HG03097 (cell line): ENCODE data around the gene IMMP1L.
A peak's percentile ranks its signal among the peaks of the same experiment; 100 is the strongest.
"Not testable (repeated sequence)": the region's sequence is repeated elsewhere in the genome, so short reads cannot be mapped to it uniquely, and the experiment has no call there.

Experiments used
- ATAC-seq: cut with Tn5 transposase; IDR thresholded peaks from one replicate; pipeline ENCODE4 v1.9.1; 2021; ENCODE audit not compliant: unreplicated experiment, low FRiP score

IMMP1L gene

GRCh38 chr11:31509429-31510345 is at the start of gene IMMP1L, which contains the start of gene ELP4:
Gene IMMP1L (minus strand): TSS chr11:31509622. CDS start chr11:31463276, 46,346 bp downstream.
Gene ELP4 (plus strand): TSS chr11:31509767. CDS start chr11:31509785, 18 bp downstream.
- peak; percentile 100 for ATAC-seq

- ATAC-seq: no peak
These were observed 48.6 kb upstream of the IMMP1L start for GRCh38 chr11:31558001-31558400.

GRCh38 chr11:31555938-31556337 is 46.5 kb upstream of the IMMP1L start:
- ATAC-seq: no peak

GRCh38 chr11:31542862-31543261 is 33.4 kb upstream of the IMMP1L start:
- ATAC-seq: no peak

DNA sequence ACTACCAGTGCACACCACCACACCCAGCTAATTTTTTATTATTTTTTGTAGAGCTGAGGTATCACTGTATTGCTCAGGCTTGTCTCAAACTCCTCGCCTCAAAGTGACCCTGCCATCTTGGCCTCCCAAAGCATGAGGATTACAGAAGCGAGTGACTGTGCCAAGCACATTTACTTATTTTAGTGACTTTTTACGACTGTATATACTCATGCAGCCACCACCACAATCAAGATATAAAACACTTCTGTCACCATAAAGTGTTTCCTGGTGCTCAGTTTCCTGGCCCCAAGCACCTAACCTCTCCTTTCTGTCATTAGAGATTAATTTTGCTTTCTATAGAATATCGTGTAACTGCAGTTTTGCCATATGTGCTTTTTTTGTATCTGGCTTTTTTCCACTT is 26.1 kb upstream of the IMMP1L start:
- ATAC-seq: no peak

DNA sequence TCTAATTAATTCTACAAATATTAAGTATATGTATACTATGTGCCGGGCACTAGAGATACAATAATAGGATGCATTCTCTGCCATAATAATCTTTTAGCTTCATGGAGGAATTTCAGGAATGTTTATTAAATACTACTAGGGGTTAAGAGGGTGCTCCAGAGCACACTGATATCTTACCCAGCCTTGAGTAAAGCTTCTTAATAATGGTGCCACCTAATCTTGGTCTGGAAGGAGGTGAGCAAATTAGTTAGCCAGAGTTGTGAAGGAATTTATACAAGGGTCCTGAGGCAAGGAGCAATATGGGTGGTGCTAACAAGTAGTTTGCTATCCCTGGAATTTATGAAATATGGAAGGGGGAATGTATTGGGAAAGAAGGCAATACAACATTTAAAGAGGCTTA is 21.9 kb upstream of the IMMP1L start:
- no peak for ATAC-seq

DNA sequence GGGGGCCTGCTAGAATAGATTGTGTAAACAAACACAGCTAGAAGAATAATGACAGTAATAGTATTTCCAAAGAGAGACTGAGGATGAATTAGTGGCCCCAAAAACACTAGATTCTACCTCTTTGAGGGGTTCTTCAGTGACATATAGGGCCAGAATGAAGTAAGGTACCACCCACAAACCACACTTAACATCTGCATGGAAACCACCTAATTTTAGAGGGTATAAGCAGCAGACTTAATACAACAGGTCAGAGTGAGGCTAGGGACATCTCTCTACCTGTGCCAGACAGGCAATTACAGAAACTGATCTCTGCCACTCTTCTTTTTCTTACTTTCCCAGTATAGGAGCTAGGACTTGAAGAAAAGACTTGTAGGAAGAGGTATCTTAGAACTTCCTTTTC is 20.3 kb upstream of the IMMP1L start:
- ATAC-seq: no peak

DNA sequence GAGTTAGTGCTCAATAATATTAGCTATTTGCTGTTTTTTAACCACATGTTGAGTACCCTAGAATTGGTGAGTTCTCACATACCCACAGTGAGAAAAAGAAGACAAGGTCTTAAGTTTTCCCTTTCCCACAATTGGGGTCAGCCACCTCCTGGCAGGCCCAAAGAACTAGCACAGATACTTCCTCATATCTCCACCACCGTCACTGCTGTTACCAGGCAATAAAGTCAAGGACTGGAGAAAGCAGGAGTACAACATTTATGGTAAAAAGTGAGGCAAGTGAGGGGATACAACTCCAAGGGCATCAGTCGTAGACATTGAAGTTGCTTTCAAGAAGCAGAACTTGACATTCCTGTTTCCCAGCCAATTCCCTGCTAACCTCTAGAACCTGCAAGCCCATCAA is 19.8 kb upstream of the IMMP1L start:
- no peak for ATAC-seq

- ATAC-seq: no peak
These were observed 12.2 kb upstream of the IMMP1L start for GRCh38 chr11:31521497-31522150.

- no peak for ATAC-seq
These were observed 2.7 kb upstream of the IMMP1L start for GRCh38 chr11:31512117-31512516.

- ATAC-seq: no peak
These were observed 382 bp downstream of the IMMP1L start for GRCh38 chr11:31509051-31509428.

GRCh38 chr11:31500560-31500959 is 8.9 kb downstream of the IMMP1L start:
- no peak for ATAC-seq

- ATAC-seq: no peak
These were observed 9.7 kb downstream of the IMMP1L start for GRCh38 chr11:31499576-31500178.

- not testable (repeated sequence) for ATAC-seq
These were observed 15.7 kb downstream of the IMMP1L start for GRCh38 chr11:31493762-31494161.

DNA sequence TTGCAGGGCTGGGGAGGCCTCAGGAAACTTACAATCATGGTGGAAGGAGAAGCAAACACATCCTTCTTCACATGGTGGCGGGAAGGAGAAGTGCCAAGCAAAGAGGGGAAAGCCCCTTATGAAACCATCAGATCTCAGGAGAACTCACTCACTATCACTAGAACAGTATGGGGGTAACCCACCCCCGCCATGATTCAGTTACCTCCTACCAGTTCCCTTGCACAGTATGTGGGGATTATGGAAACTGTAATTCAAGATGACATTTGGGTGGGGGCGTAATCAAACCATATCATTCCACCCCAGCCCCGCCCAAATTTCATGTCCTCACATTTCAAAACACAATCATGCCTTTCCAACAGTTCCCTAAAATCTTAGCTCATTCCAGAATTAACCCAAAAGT is 16.2 kb downstream of the IMMP1L start:
- no peak for ATAC-seq

DNA sequence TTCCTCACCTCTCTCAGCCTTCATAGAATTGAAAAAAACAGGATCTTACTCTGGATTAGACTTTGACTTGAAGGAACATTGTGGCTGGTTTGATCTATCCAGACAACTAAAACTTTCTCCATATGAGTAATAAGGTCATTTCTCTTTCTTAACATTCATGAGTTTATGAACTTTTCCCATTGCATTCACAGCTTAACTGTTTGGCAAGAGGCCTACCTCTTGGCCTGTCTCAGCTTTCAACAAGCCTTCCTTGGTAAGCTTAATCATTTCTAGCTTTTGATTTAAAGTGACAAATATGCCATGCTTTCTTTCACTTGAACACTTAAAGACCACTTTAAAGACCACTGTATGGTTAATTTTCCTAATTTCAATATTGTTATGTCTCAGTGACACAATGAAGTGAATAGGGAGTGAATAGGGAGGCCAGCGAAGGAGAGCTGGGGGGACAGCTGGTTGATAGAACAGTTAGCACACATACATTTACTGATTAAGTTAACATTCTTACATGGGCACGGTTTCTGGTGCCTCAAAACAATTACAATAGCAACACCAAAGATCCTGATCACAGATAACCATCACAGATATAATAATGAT is 17.0 kb downstream of the IMMP1L start:
- ATAC-seq: no peak

- ATAC-seq: no peak
These were observed 21.6 kb downstream of the IMMP1L start for GRCh38 chr11:31487848-31488247.

DNA sequence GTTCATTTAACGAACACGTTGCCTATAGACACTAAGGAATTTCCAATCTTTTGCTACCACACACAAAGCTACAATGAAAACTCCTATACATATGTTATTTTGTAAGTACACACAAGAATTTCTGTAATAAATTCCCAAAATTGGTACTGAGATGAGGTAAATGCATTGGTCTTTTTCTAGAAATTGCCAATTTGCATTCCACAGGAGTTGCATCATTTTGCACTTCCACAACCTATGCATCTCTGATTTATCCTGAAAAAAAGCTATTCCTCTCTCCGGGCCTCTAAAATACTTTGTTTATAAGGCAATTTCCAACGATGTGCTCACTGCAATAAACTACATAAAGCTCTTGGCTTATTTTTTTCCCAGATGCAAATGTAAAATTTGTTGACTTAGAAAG is 24.9 kb downstream of the IMMP1L start:
- ATAC-seq: no peak

- ATAC-seq: no peak
These were observed 28.5 kb downstream of the IMMP1L start for GRCh38 chr11:31480930-31481329.

DNA sequence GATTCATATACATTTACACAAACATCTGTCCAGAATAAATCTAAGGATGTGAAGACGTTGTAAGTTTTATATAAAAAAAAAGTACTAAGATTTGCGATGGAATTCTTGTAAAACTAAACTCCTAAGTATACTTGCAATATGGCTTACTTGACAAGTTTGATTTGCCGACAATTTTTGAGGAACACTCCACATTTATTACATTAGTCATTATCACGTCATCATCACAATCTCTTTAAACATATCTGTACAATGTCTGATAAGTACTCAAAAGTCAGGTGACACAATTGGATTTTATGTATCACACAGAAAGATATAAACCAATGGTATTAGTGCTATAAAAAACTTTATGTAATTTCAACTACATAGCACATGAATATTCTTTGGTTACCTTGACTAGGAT is 30.4 kb downstream of the IMMP1L start:
- no peak for ATAC-seq

DNA sequence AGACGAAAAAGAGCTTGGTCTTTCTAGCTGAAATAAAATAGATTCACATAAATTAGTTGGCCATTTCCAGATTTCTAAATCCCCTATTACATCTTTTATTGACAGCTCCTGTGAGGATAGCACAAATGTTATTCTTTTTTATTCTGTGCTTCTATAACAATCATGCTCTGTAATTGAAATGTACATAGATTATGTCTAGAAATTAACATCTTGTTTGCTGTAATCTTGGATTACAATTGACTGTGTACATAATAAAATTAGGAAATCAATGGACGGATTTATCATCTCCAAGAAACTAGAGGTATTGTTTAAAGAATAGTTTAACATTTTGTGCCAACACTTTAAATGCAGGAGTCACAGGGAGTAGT is 31.2 kb downstream of the IMMP1L start:
- ATAC-seq: no peak
